HG02798 (cell line): Measurements from ENCODE around the gene ST14.
"Not testable (repeated sequence)": the region's sequence is repeated elsewhere in the genome, so short reads cannot be mapped to it uniquely, and the experiment has no call there.

Experiments used
- ATAC-seq: cut with Tn5 transposase; IDR thresholded peaks from one replicate; pipeline ENCODE4 v1.9.1; 2021; ENCODE audit warnings: mild to moderate bottlenecking; ENCODE audit not compliant: unreplicated experiment, poor library complexity

The ST14 gene

GRCh38 chr11:130217133-130218031 is 57.8 kb downstream of the ST14 start:
- no peak for ATAC-seq

DNA sequence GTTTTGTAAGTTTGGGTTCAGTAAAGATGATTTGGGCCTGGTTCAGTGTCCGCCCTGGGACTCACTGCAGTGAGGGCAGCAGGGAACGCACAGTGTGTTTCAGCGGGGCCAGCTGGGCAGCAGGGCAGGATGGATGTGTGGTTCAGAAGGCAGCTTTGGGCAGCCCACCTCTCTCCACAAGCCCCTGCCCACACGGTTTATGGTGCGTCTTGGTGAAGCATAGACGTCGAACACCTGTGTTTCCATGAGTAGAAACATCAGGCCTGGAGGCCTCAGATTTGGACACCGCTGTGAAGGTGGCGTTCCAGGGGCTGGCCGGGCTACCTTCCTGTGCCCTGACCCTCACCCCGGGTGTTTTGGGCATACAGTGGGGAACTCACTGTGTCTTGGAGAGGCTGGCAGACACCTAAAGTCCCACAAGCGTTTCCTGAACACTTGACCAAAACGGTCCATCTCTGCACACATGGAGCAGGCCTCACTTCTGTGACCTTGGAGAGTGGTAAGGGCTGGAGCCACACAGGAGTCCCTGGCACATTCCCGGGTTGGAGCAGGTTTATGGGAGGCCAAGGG is 59.0 kb downstream of the ST14 start:
- no peak for ATAC-seq

DNA sequence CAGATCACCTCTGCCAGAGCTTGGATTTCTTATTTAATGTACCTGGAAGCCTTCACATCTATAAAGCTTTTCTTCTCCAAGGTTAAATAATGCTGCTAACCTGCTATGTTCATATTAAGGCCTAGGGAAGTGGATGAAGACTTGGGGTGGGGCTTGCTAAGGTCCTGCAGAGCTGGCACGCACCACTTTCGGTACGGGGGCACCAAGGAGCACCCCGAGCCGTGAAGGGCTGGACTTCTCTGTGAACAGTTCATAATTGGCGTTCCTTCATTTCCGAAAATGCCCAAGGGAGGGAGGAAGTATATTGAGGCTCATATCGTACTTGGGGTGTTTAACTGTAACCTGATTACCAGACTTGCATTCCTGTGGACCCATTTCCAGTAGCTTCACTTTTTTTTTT is 59.6 kb downstream of the ST14 start:
- ATAC-seq: no peak

DNA sequence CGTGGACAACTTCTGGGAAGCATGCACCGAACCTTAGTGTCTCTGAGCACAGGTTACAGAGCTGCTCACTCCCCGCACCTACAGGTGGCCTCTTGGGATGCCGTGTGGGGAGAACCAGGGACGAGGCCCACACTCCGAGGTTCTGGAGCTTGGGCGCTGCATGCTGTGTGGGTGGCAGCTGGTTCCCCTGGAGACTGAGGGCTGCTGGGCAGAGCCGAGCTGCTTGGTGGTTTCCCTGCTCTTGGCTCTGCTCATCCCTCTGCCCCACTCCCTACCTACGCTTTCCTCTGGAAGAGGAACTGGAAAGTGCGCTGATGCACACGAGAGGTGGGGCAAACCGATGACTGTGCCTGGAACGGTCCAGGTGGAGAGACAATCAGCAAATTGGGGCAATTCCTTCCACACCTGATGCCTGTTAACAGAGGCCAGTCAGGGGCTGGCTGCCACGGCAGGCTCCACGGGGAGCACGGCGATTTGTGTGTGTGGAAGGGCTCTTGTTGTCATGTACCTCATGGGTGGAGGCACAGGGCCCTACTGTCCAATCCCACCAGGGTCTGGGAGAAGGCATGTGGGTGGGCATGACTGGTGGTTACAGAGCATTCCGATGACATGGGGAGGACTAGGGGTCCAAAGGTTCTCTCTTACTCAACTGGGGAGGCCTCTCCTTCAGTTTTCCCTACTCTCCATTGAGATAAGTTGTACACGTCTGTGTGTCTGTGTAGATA is 60.9 kb downstream of the ST14 start:
- no peak for ATAC-seq

GRCh38 chr11:130223291-130223971 is 63.8 kb downstream of the ST14 start:
- ATAC-seq: no peak

DNA sequence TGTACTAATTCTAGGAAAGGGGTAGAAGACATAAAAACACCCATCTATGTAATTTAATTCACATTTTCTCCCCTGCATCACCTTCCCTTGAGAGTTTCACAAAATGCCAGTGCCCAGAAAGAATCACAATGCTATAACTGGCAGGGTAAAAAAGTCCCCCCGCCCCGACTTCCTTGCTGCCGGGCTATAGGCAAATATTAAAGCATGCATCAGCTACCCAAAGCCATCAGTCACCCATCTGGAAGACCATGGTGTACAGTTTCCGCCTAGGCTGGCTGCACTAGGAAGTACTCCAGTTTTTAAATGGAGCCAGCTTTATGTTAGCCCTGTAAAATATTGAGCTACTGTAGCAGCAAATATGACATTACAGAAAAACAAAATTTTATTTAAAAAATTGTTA is 67.8 kb downstream of the ST14 start:
- no peak for ATAC-seq

GRCh38 chr11:130233486-130233885 is 73.9 kb downstream of the ST14 start:
- ATAC-seq: not testable (repeated sequence)

GRCh38 chr11:130233888-130234287 is 74.3 kb downstream of the ST14 start:
- ATAC-seq: not testable (repeated sequence)

GRCh38 chr11:130234315-130234714 is 74.7 kb downstream of the ST14 start:
- no peak for ATAC-seq

DNA sequence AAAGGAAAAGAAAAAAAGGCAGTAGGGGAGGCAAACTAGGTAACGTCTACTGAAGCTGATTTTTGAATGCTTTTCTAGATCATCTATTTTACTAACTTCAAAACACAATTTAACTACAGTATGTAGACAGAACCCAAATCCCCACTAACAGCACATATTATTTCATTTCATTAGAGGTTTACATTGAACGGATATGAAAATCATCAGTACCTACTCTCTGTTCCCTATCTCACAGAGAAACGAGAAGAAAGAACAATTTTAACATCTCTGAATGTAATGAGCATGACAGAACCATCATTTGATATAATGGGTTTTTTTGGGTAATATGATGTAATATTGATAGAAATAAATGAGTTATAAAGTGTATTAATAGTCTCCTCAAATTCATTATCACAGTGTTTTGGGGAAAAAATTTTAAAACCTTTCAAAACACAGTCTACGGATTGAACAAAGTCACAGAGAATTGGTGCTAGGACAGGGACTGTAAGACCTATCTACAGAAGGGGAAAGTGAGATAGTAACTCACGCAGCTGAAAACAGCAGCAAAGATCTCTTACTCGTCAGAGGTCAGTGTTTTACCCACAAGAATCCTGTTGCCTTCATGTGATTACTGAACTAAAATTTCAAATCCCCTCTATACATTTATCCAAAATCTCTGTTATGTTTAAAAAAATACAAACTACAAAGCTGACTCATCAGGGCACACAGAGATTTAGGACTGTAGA is 77.9 kb downstream of the ST14 start:
- peak; percentile 58 for ATAC-seq

- ATAC-seq: no peak
Observed at GRCh38 chr11:130241713-130242112, 82.1 kb downstream of the ST14 start.

DNA sequence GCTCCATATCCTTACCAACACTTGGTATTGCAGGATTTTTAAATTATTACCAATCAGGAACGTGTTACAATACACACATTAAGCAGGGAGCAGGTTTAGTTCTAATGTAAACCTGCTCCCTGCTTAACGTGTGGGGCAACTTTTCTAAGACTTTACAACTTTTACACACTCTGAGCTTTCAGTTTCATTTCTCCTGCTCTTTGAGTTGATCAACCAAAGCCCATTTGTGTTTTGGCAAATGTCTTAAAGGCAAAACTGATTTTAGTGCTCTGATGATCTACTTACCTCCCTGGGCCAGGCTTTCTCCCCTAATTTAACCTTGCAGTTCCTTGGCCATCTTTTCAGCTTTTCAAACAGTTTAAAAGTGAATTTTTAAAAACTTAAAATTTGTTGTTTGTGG is 84.2 kb downstream of the ST14 start:
- ATAC-seq: peak; percentile 76

DNA sequence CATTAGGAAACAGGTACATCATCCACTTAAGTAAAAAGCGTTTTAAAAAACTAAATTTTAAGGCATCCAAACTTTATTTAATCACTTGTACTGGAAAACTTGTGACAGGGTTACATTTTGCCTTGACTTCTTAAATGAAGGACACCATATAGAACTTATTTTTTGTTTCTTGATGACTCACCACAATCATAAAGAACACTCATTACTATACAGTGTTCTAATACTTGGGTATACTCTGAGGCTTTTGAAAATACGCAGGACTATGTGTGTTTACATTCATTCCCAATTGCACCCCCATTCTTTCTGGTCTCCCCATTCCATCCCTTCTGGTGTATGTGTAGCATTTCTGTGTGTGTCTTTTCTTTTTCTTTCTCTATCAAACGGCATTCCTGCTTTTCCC is 85.3 kb downstream of the ST14 start:
- no peak for ATAC-seq

DNA sequence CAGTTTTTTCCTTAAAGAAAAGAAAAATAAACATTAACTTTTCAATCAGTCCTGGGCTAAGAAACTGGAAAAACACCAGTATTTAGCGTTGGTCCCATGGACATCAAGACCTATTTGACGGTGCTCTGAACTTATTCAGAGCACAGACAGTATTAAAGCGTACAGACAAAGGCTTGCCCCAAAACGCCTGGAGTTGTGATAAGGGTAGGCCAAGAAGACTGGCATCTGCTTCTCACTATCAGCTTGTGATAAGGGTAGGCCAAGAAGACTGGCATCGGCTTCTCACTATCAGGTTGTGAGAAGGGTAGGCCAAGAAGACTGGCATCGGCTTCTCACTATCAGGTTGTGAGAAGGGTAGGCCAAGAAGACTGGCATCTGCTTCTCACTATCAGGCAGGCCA is 85.8 kb downstream of the ST14 start:
- ATAC-seq: not testable (repeated sequence)

DNA sequence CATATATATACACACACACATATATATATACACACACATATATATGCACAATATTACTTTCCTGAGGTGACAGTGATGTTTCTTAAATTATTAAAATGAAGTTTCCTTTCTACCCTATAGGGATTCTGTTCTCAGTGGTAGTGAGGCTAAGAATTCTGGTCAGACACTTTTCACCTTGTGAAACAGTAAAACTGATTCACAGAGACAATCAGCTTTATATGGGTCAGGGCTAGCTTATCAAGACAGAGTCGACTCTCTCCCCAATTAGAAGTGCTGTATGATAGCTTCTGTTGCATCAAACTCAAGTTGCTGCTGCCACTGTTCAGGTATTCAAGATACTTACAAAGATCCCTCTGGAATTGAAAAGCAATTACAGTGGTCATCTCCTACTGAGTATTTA is 86.7 kb downstream of the ST14 start:
- no peak for ATAC-seq

DNA sequence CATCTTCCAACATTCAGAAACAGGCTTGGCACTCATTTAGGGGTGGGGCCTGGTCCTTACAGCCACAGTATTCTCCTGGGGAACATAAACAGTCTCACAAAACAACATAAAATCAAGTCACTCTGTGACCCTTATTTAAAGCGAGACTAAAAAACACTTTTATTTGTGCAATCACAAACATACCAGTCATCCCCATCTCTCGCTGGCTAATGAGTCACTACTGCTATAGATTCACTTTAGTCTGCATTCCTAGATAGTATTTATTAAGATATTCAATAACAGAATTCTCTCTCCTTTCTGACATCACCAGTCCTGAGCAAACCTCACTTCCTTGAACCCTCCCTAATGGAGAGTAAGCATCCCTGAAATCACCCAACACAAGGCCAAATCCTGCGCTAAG is 87.2 kb downstream of the ST14 start:
- no peak for ATAC-seq

DNA sequence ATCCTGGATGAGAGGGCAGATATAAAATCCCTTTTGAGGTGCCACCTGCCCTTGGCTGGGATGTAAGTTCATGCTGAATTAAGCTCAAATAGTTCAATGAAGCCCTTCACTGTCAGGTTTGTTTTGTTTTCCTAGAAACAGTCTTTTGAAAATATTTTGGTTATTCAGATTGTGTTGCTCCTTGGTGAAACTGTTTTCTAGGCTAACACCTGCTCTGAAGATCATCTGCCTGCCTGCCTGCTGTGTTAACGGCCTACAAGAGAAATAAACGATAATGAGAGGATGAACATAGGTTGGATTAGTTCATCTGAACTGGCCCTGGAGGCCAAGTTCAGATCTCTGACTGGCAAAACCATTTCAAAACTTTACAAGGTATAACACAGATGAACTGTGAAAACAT is 87.7 kb downstream of the ST14 start:
- ATAC-seq: no peak

DNA sequence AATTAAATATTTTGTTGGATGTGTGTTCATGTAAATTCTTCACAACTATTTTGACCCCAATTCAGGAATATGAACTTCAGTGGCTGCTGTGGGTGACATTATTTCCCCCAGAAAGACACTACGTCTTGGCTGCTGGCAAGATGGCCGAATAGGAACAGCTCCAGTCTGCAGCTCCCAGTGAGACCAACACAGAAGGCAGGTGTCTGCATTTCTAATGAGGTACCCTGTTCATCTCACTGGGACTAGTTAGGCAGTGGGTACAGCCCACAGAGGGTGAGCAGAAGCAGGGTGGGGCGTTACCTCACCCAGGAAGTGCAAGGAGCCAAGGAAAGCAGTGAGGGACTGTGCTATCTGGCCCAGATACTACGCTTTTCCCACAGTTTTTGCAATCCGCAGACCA is 89.8 kb downstream of the ST14 start:
- no peak for ATAC-seq

GRCh38 chr11:130249929-130250328 is 90.3 kb downstream of the ST14 start:
- not testable (repeated sequence) for ATAC-seq

DNA sequence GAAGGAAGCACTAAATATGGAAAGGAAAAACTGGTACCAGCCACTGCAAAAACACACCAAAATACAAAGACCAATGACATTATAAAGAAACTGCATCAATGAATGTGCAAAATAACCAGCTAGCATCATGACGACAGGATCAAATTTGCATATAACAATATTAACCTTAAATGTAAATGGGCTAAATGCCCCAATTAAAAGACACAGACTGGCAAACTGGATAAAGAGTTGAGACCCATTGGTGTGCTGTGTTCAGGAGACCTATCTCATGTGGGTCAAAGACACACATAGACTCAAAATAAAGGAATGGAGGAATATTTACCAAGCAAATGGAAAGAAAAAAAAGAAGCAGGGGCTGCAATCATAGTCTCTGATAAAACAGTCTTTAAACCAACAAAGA is 92.2 kb downstream of the ST14 start:
- ATAC-seq: not testable (repeated sequence)
